Measurements from ENCODE around the gene ITCH.

- TF ChIP-seq CTCF (IDR thresholded peaks at IDR 0.05; ENCODE audit: extremely low read depth in 1 of 2, insufficient read depth in 1 of 2, low read depth in 1 of 2, low read length in 2 of 2), result no peak
- TF ChIP-seq POLR2A (IDR thresholded peaks at IDR 0.05; ENCODE audit: low read depth, low read length), result no peak
- no peak for TF ChIP-seq MAX (IDR thresholded peaks at IDR 0.05; ENCODE audit: insufficient read depth, insufficient read length)
- no peak for TF ChIP-seq JUN (IDR thresholded peaks at IDR 0.05; ENCODE audit: borderline replicate concordance, insufficient read depth, insufficient read length, low read depth)
- no peak for TF ChIP-seq EZH2 (IDR thresholded peaks at IDR 0.05; ENCODE audit: borderline replicate concordance, low read depth, low read length, severe bottlenecking)
- no peak for TF ChIP-seq MYC (IDR thresholded peaks at IDR 0.05; ENCODE audit: low read depth, low read length)
- TF ChIP-seq POLR2AphosphoS5 (IDR thresholded peaks at IDR 0.05; ENCODE audit: insufficient read depth, low read depth, low read length), result no peak
Measured at GRCh38 chr20:34549291-34549928, 186.3 kb downstream of the ITCH start.

All from endothelial cell of umbilical vein (primary cell).